Muscle of leg (tissue), 11 donors: ENCODE data around the gene MINAR2. TPM values are rescaled to one million over a fixed set of nuclear protein-coding genes. Genes with fewer than 3 reads are reported as not detected.
A peak's percentile ranks its signal among the peaks of the same experiment; 100 is the strongest.

Experiments used
- DNase-seq: peaks from one replicate; pipeline ENCODE4 v3.0.0; 2013
- H3K27ac ChIP-seq: one replicate; pipeline ENCODE4 v1.5.1; 2013; ENCODE audit warnings: mild to moderate bottlenecking, low read length, control low read depth
- H3K27me3 ChIP-seq: one replicate; pipeline ENCODE4 v1.6.1; 2013; ENCODE audit warnings: low read length; ENCODE audit not compliant: control insufficient read depth, insufficient read depth
- H3K36me3 ChIP-seq: one replicate; pipeline ENCODE4 v1.6.1; 2013; ENCODE audit warnings: low read length; ENCODE audit not compliant: control insufficient read depth, insufficient read depth
- H3K4me1 ChIP-seq: one replicate; pipeline ENCODE4 v1.6.1; 2013; ENCODE audit warnings: low read length; ENCODE audit not compliant: control insufficient read depth, insufficient read depth
- H3K4me3 ChIP-seq: one replicate; pipeline ENCODE4 v1.5.1; 2013; ENCODE audit warnings: low read length, control low read depth
- H3K9me3 ChIP-seq: replicated peaks from 2 replicates; pipeline ENCODE4 v1.6.1; 2013; ENCODE audit warnings: low read depth, low read length; ENCODE audit not compliant: control insufficient read depth
- WGBS: methylation state at CpG from one replicate; pipeline ENCODE4 v1.1.5; 2013; ENCODE audit warnings: missing lambda C conversion rate; ENCODE audit not compliant: insufficient coverage; 5-methylcytosine and 5-hydroxymethylcytosine counted together
- polyA plus RNA-seq, 8 donors: library from polyadenylated mRNA; unstranded; fragments of 120-200 nt; gene quantifications; one replicate each; pipeline versions ENCODE4 v1.2.1 to v1.2.3, GENCODE V29; 2013; ENCODE audit warnings: inconsistent platforms in 1 of 8, low replicate concordance in 1 of 8; ENCODE audit not compliant: insufficient read length in 8 of 8, insufficient read depth in 1 of 8
- total RNA-seq: library from RNA; stranded (reverse); fragments of 120-200 nt; gene quantifications from one replicate; pipeline ENCODE4 v1.2.4, GENCODE V29; 2013

The MINAR2 gene
- total and polyA plus RNA-seq, 9 donors, result 0.09 to 0.39 (median 0.16) TPM

DNA sequence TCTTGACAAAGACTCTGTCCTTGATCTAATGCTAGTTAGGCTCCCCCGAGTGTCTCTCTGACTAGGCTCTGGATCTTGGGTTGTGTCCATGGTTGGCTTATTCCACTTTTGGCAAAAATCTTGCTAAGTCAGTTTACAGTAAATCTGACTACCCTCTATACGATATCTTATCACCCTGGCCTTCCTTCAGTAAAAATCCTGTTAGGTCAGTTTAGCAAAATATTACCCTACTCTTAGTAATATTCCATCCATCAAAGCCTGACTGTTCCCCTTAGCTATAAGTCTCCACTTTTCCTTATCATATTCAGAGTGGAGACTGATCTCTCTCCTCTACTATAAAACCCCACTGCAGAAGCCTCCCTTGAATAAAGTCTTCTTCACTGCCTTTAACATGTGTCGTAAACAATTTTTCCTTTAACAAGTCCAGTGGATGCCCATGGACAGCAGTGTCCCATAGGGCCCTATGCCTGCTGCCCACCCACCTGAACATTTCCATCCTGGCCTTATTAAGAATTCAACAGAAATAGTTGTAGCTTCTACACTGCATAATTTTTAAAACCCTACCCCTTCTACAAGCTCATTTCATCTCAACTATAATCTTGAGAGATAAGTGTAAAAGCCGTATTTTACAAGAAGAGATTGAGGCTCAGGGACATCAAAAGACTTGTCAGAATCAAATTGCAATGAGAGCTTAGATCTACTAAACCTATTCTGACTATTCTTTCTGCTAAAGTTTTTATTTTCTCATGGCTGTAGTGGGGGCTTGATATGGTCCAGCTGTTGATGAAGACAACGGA lies 22.3 kb downstream of the MINAR2 start:
- whole genome bisulfite sequencing, result 50% methylated on average over 2 of the region's 5 CpGs
- Histone ChIP-seq H3K36me3 (no peaks in the 10 kb centered on the region), H3K9me3 (no peaks in the 10 kb centered on the region), H3K4me1 (no peaks in the 10 kb centered on the region), H3K4me3 (no peak overlapping the region), H3K27me3 (no peaks in the 10 kb centered on the region), H3K27ac (no peak overlapping the region)
- peak; percentile 44 for DNase-seq

DNA sequence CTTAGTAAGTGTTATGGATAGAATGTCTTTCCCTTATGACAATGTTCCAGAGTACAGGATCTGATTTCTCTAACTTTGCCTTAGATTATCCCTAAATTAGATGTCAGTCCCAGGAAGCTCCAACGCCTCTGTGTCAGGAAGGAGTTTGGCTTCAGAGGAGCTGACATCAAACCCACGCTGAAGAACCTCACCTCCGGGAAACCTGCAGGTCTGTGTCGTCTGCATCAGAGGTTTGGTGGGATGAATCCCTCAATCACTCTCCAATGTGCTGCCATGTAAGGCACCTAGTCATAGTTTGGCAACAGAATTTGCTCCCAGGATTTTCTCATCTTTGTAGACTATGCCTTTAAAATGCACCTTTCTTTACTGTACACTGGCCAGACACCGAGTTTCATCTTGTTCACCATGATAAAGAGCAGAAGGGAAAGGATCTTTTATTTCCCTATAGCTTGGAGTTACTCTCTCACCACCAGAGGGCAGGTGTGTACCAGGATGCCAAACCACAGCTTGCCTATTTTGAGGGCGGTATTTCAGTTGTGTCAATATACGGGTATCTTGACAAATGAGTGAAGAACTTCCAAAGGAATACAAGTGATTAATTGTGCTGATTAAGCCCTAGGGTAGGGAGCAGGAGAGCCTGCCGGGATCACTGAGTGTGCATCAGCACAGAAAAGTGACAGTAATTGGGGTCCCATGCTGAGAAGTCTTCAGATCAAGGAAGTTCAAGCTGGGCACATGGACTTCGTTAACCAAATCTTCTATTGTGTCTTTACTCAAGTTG lies 23.4 kb downstream of the MINAR2 start:
- no peaks in the 10 kb centered on the region for H3K4me1 ChIP-seq
- no peak overlapping the region for H3K4me3 ChIP-seq
- H3K9me3 ChIP-seq, result no peaks in the 10 kb centered on the region
- peak; percentile 76 for DNase-seq
- WGBS, result 48% methylated on average over 8 of the region's 9 CpGs
- H3K27ac ChIP-seq, result no peak overlapping the region
- H3K36me3 ChIP-seq, result no peaks in the 10 kb centered on the region
- no peaks in the 10 kb centered on the region for H3K27me3 ChIP-seq

GRCh38 chr5:129773376-129773775 lies 25.5 kb downstream of the MINAR2 start:
- H3K27me3 ChIP-seq, result no peaks in the 10 kb centered on the region
- WGBS, result 100% methylated on average over 1 of the region's 5 CpGs
- H3K27ac ChIP-seq, result no peak overlapping the region
- H3K4me3 ChIP-seq, result no peak overlapping the region
- DNase-seq, result no peak
- H3K9me3 ChIP-seq, result peaks cover under 1% of the 10 kb centered on the region
- no peaks in the 10 kb centered on the region for H3K4me1 ChIP-seq
- H3K36me3 ChIP-seq, result no peaks in the 10 kb centered on the region

DNA sequence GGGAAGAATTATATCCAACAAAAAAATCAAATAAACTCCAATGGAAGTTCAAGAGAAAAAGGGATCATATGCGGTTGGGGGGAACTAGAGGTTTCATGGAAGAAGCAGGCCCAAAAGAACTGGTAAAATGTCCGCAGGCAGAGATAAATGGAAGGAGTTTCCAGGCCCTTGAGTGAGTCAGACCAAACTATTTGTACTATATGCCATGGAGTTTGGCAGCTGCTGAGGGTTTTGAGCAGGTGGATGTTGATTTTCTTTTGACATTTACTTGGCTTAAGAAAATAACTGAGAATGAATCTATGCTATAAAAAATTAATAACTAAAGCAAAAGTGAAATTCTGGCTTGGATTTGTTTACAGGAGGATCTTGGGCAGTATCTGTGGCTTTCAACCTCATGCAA lies 33.7 kb downstream of the MINAR2 start:
- DNase-seq, result no peak
- Histone ChIP-seq H3K4me3 (no peak overlapping the region), H3K9me3 (peaks cover 2% of the 10 kb centered on the region), H3K4me1 (no peaks in the 10 kb centered on the region), H3K36me3 (no peaks in the 10 kb centered on the region), H3K27me3 (no peaks in the 10 kb centered on the region), H3K27ac (no peak overlapping the region)
- 70% methylated on average over 2 of the region's 2 CpGs for WGBS

DNA sequence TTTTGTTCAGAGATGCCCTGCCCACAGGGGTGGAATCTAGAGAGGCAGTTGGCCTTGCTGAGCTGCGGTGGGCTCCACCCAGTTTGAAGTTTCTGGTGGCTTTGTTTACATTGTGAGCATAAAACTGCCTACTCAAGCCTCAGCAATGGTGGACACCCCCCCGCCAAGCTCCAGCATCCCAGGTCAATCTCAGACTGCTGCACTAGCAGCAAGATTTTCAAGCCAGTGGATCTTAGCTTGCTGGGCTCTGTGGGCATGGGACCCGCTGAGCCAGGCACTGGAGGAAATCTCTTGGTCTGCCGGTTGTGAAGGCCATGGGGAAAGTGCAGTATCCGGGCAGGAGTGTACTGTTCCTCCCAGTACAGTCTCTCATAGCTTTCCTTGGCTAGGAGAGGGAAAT lies 55.5 kb downstream of the MINAR2 start:
- Histone ChIP-seq H3K27me3 (no peaks in the 10 kb centered on the region), H3K4me1 (no peaks in the 10 kb centered on the region), H3K9me3 (no peaks in the 10 kb centered on the region), H3K36me3 (no peaks in the 10 kb centered on the region), H3K27ac (no peak overlapping the region), H3K4me3 (no peak overlapping the region)
- no peak for DNase-seq
- 94% methylated on average over 4 of the region's 5 CpGs for WGBS

DNA sequence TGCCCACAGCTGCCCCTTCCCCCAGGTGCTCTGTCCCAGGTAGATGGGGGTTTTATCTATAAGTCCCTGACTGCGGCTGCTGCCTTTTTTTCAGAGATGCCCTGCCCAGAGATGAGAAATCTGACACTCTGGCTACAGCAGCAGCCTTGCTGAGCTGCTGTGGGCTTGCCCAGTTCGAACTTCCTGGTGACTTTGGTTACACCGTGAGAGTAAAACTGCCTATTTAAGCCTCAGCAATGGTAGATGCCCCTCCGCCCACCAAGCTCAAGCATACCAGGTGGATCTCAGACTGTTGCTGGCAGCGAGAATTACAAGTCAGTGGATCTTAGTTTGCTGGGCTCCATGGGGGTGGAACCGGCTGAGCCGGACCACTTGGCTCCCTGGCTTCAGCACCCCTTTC lies 56.8 kb downstream of the MINAR2 start:
- DNase-seq, result no peak
- H3K4me1 ChIP-seq, result no peaks in the 10 kb centered on the region
- no peaks in the 10 kb centered on the region for H3K36me3 ChIP-seq
- no peaks in the 10 kb centered on the region for H3K27me3 ChIP-seq
- no peak overlapping the region for H3K27ac ChIP-seq
- no peaks in the 10 kb centered on the region for H3K9me3 ChIP-seq
- 60% methylated on average over 5 of the region's 7 CpGs for WGBS
- no peak overlapping the region for H3K4me3 ChIP-seq

GRCh38 chr5:129807162-129807814 lies 59.4 kb downstream of the MINAR2 start:
- no peaks in the 10 kb centered on the region for H3K27me3 ChIP-seq
- WGBS, result 80% methylated on average over 1 of the region's 3 CpGs

More at GRCh38 chr5:129807162-129807814, 59.4 kb downstream of the MINAR2 start:
- no peak for DNase-seq
- Histone ChIP-seq H3K27ac (no peak overlapping the region), H3K9me3 (no peaks in the 10 kb centered on the region), H3K4me3 (no peak overlapping the region), H3K4me1 (no peaks in the 10 kb centered on the region), H3K36me3 (no peaks in the 10 kb centered on the region)

Other genes with a start within 250 kb of the MINAR2 start
- gene CHSY3, start 156.4 kb downstream of the MINAR2 start, total RNA-seq, result 6.3 TPM
- gene CHSY3, start 156.4 kb downstream of the MINAR2 start, polyA plus RNA-seq, result 1 to 10 TPM; 4.5 to 9.3 (median 5.9) TPM